NCI-H146 treated with DMSO at 0.1 percent for 48 hours (cell line): ENCODE data around the gene GABRR2.

Source experiments
- DNase-seq: peaks from one replicate; lab custom pipeline; 2025; ENCODE audit not compliant: unreplicated experiment; lab: John Stamatoyannopoulos, UW

GABRR2 gene

GRCh38 chr6:89214197-89214596, 100.9 kb downstream of the GABRR2 start:
- DNase-seq: no peak

- DNase-seq: no peak
Measured at GRCh38 chr6:89212472-89212871, 102.6 kb downstream of the GABRR2 start.

GRCh38 chr6:89209457-89209856, 105.6 kb downstream of the GABRR2 start:
- no peak for DNase-seq

- no peak for DNase-seq
Measured at GRCh38 chr6:89208551-89208950, 106.5 kb downstream of the GABRR2 start.
